ENCODE results near the gene NUDT16. TPM values are rescaled to one million over a fixed set of nuclear protein-coding genes. Genes with fewer than 3 reads are reported as not detected.

The NUDT16 gene
- total RNA-seq, 2 experiments from 2014 or later: 5.1 to 5.5 TPM

DNA sequence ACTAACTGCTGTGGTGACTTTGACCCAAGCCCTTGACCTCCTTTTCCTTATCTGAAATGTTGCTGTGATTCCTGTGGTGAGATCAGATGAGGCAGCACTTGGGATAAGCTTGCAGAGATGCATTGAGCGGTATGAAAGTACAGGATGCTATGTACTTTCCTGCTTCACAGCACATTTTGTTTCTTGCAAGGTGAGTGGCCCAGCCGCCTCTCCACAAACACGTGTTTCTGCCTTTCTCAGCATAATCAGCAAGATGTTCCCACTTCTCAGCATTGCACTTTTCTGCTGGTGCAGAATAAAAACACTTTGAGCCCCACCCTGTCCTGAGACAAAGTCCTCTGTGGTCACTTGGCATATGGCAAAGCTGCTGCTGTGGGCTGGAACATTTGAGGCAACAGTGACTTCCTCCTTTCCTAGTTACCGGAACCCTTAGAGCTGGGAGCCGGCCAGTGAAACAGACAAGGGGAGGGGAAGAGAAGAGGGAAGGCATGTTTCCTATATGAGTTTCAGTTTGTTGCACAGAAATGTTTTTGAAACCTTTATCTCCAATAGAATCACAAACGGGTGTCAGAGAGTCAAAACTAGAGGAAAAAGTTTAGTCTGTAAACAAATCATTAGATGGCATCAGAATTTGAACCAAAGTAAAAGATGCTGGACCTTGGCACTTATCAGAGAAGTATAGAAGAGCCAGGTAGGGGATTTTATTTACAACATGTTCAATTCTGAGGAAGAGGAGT lies 5.0 kb downstream of the NUDT16 start:
- ATAC-seq (no peak), DNase-seq (peak; percentile 4)
- Mint-ChIP-seq H3K27me3 (no peaks in the 10 kb centered on the region), H3K4me1 (ENCODE audit: low read depth) (peaks cover 20% of the 10 kb centered on the region), H3K27ac (no peak overlapping the region), H3K4me3 (no peak overlapping the region), H3K9me3 (no peaks in the 10 kb centered on the region), H3K36me3 (ENCODE audit: low read depth) (peaks cover 6% of the 10 kb centered on the region)
- intact Hi-C loops (cut with micrococcal nuclease): no loop called here
- ChIA-PET CTCF (no interaction called here), POLR2A (interaction anchor here (0.6 kb wide), 1 partner anchor 1423 kb away, joined by 3 read pairs; no protein-coding TSS in a partner anchor)
- TF ChIP-seq, protein P1, sequence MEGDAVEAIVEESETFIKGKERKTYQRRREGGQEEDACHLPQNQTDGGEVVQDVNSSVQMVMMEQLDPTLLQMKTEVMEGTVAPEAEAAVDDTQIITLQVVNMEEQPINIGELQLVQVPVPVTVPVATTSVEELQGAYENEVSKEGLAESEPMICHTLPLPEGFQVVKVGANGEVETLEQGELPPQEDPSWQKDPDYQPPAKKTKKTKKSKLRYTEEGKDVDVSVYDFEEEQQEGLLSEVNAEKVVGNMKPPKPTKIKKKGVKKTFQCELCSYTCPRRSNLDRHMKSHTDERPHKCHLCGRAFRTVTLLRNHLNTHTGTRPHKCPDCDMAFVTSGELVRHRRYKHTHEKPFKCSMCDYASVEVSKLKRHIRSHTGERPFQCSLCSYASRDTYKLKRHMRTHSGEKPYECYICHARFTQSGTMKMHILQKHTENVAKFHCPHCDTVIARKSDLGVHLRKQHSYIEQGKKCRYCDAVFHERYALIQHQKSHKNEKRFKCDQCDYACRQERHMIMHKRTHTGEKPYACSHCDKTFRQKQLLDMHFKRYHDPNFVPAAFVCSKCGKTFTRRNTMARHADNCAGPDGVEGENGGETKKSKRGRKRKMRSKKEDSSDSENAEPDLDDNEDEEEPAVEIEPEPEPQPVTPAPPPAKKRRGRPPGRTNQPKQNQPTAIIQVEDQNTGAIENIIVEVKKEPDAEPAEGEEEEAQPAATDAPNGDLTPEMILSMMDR (IDR thresholded peaks at IDR 0.05): no peak

DNA sequence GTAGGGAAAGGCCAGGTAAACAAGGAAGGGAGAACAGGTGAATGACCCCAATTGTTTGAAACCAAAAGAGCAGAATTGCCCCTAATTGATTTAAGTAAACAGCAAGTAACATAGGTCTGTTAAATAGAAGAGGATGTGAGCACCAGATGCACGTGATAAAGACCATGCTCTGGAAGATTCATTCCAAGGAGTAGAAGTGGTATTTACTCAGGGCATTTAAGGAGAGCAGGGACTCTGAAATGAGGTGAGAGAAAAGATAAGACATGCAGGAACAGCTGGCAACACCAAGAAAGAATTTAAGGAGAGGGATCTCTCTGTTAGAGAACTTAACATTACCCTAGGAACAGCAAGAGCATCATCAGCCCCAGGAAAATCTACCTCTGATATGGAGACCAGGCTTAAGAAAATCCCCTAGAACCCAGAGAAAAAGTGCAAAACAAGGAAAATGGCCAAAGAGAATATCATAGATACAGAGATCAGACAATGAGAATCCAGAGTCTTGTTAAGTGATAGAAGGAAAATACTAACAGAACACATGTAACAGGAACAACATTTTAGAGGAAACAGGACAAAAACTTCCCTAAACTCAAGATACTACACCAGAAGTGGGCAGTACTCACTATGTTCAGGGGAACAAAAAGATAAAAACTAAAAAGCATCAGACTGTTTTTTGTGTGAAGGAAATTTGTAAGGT lies 6.4 kb downstream of the NUDT16 start:
- TF ChIP-seq, protein P1 (IDR thresholded peaks at IDR 0.05): no peak
- ChIA-PET POLR2A (no interaction called here), CTCF (no interaction called here)
- intact Hi-C loops (cut with micrococcal nuclease): no loop called here
- ATAC-seq: no peak
- H3K4me1 Mint-ChIP-seq (ENCODE audit: low read depth): peaks cover 13% of the 10 kb centered on the region
- H3K9me3 Mint-ChIP-seq: no peaks in the 10 kb centered on the region
- H3K36me3 Mint-ChIP-seq (ENCODE audit: low read depth): peaks cover 6% of the 10 kb centered on the region
- DNase-seq: no peak
- H3K4me3 Mint-ChIP-seq: no peak overlapping the region
- no peaks in the 10 kb centered on the region for H3K27me3 Mint-ChIP-seq
- H3K27ac Mint-ChIP-seq: no peak overlapping the region

DNA sequence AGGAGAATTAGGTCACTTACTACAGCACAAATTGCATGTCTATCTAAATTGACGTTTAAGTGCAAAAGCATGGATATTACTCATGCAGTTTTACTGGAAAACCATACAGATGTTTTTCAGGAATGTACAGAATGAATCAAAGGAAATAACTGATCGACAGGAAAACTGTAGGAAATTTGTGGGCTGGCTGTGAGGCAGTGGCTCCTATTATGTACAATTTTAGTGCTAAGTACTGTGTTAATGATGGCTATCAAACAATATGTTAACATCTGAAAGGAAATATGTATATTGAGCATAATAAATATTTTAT lies 6.9 kb downstream of the NUDT16 start:
- Mint-ChIP-seq H3K4me1 (ENCODE audit: low read depth) (peaks cover 13% of the 10 kb centered on the region), H3K36me3 (ENCODE audit: low read depth) (peaks cover 6% of the 10 kb centered on the region), H3K27ac (no peak overlapping the region), H3K4me3 (no peak overlapping the region), H3K27me3 (no peaks in the 10 kb centered on the region), H3K9me3 (no peaks in the 10 kb centered on the region)
- DNase-seq (no peak), ATAC-seq (no peak)
- ChIA-PET CTCF (no interaction called here), POLR2A (no interaction called here)
- intact Hi-C loops (cut with micrococcal nuclease): no loop called here
- TF ChIP-seq, protein P1 (IDR thresholded peaks at IDR 0.05): no peak

DNA sequence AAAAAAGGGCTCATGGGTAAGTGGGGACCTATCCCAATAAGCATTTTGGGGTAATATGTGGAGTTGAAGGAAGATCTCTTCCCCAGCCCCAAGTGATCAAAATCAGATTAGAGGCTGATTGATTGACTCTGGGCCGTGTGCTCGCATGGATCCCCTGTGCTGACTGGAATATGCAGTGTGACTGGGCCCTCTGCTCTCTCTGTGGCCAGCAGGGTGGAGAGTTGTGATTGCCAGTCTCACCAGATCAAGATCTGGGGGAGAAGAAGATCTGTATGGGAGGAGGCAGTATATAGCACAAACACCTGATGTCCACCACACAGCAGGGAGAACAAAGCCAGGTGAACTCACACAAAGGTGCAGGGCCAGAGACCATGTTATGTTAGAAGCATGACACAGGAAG lies 8.8 kb downstream of the NUDT16 start:
- Mint-ChIP-seq H3K27ac (no peak overlapping the region), H3K4me3 (no peak overlapping the region), H3K27me3 (no peaks in the 10 kb centered on the region), H3K36me3 (ENCODE audit: low read depth) (peaks cover 1% of the 10 kb centered on the region), H3K4me1 (ENCODE audit: low read depth) (peaks cover 13% of the 10 kb centered on the region), H3K9me3 (no peaks in the 10 kb centered on the region)
- no peak for DNase-seq
- no peak for ATAC-seq
- intact Hi-C loops (cut with micrococcal nuclease): no loop called here
- TF ChIP-seq, protein P1 (IDR thresholded peaks at IDR 0.05): no peak
- POLR2A ChIA-PET: no interaction called here
- CTCF ChIA-PET: no interaction called here

DNA sequence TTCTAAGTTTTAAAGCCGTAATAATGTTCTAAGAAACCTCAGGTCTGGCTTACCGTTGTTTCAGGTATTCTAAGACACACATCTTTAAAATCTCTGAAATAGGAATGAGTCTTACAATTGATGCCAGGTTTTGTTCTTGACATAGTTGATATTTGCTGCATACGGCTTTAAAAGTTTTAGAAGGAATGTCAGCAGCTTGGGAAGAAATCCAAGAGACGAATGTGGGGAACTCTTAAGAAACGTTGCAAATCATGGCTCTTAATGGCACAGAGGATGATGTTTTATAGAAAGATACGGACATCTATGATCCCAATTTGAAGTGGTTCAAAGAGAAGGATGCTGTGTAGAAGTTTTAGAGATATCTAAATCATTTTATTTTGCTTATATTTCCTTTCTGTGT lies 11.5 kb downstream of the NUDT16 start:
- H3K4me3 Mint-ChIP-seq: no peak overlapping the region
- CTCF ChIA-PET: no interaction called here
- TF ChIP-seq, protein P1 (IDR thresholded peaks at IDR 0.05): no peak
- H3K27ac Mint-ChIP-seq: no peak overlapping the region
- ATAC-seq: no peak
- no peaks in the 10 kb centered on the region for H3K4me1 Mint-ChIP-seq (ENCODE audit: low read depth)
- no peaks in the 10 kb centered on the region for H3K36me3 Mint-ChIP-seq (ENCODE audit: low read depth)
- H3K27me3 Mint-ChIP-seq: peaks cover 4% of the 10 kb centered on the region
- DNase-seq: no peak
- no peaks in the 10 kb centered on the region for H3K9me3 Mint-ChIP-seq
- intact Hi-C loops (cut with micrococcal nuclease): no loop called here
- POLR2A ChIA-PET: no interaction called here

Measured in activated CD8-positive, alpha-beta T cell treated with anti-CD3 and anti-CD28 coated beads for 36 hours (primary cell).